ENCODE results near the gene BSG.

The BSG gene

DNA sequence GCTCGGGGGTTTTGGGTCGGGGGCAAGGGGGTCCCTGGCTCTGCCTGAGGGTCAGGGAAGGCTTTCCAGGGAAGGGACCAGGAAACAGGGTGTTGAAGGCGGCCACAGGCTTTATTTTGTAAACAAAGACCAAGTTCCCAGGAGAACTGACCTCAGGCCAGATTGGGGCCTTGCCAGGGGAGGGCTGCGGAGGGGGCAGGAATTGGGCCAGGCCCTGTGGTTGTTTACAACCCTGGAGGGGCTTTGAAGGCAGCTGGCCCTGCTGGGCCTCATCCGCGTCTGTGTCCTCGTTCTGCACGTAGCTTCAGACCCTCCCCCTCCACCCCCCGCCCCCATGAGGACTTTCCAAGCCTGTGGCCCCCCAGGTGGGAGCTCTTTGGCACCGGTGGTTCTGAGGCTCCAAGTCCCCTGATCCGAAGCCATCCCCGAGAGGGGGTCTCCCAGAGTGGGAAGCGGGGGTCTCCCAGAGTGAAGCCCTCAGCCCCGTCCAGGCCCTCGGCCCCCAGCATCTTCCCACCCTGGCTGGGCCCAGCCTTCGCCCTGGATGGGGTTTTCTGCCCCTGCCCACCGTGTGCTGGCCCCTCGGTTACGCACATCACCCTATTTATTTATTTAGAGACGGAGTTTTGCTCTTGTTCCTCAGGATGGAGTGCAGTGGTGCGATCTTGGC, 13.5 kb upstream of the BSG start:
- Histone ChIP-seq H3K27ac (ENCODE audit: extremely low read depth, low read depth, low read length) (no peak overlapping the region), H3K9me3 (ENCODE audit: control insufficient read depth, insufficient read depth, low read depth, low read length) (no peaks in the 10 kb centered on the region), H3K4me1 (ENCODE audit: control insufficient read depth, insufficient read depth, low read length) (0 out of 2 replicates have a peak, but pooled peaks cover 3% of the 10 kb centered on the region), H3K4me3 (ENCODE audit: low read depth, low read length) (no peak overlapping the region), H3K36me3 (ENCODE audit: control insufficient read depth in 2 of 2, insufficient read depth in 1 of 2, low read length in 2 of 2) (no peaks in the 10 kb centered on the region)
- no peak for TF ChIP-seq ZBTB7A (tag by site-specific recombination; IDR thresholded peaks at IDR 0.05; ENCODE audit: low read depth)
- TF ChIP-seq IKZF3 (tag by site-specific recombination; IDR thresholded peaks at IDR 0.05): no peak
- TF ChIP-seq, protein P1, sequence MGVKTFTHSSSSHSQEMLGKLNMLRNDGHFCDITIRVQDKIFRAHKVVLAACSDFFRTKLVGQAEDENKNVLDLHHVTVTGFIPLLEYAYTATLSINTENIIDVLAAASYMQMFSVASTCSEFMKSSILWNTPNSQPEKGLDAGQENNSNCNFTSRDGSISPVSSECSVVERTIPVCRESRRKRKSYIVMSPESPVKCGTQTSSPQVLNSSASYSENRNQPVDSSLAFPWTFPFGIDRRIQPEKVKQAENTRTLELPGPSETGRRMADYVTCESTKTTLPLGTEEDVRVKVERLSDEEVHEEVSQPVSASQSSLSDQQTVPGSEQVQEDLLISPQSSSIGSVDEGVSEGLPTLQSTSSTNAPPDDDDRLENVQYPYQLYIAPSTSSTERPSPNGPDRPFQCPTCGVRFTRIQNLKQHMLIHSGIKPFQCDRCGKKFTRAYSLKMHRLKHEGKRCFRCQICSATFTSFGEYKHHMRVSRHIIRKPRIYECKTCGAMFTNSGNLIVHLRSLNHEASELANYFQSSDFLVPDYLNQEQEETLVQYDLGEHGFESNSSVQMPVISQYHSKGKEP (tag by site-specific recombination; IDR thresholded peaks at IDR 0.05): no peak
- TF ChIP-seq GLIS1 (tag by site-specific recombination; IDR thresholded peaks at IDR 0.05): no peak
- no peak for TF ChIP-seq ZNF473 (tag by site-specific recombination; IDR thresholded peaks at IDR 0.05)
- no peak for TF ChIP-seq BCL11B (tag by site-specific recombination; IDR thresholded peaks at IDR 0.05; ENCODE audit: low read depth)
- no peak for TF ChIP-seq ZNF366 (tag by site-specific recombination; conservative IDR thresholded peaks at IDR 0.05)
- no peak for TF ChIP-seq ZNF184 (tag by site-specific recombination; IDR thresholded peaks at IDR 0.05)
- ChIA-PET POLR2A (no interaction called here), CTCF (no interaction called here)

GRCh38 chr19:560121-560520, 12.3 kb upstream of the BSG start:
- Histone ChIP-seq H3K27ac (ENCODE audit: extremely low read depth, low read depth, low read length) (no peak overlapping the region), H3K36me3 (ENCODE audit: control insufficient read depth in 2 of 2, insufficient read depth in 1 of 2, low read length in 2 of 2) (no peaks in the 10 kb centered on the region), H3K4me1 (ENCODE audit: control insufficient read depth, insufficient read depth, low read length) (0 out of 2 replicates have a peak, but pooled peaks cover 3% of the 10 kb centered on the region), H3K9me3 (ENCODE audit: control insufficient read depth, insufficient read depth, low read depth, low read length) (no peaks in the 10 kb centered on the region), H3K4me3 (ENCODE audit: low read depth, low read length) (no peak overlapping the region)
- TF ChIP-seq, protein P2, sequence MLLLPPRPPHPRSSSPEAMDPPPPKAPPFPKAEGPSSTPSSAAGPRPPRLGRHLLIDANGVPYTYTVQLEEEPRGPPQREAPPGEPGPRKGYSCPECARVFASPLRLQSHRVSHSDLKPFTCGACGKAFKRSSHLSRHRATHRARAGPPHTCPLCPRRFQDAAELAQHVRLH (tag by site-specific recombination; IDR thresholded peaks at IDR 0.05): no peak
- TF ChIP-seq ZSCAN30 (tag by site-specific recombination; IDR thresholded peaks at IDR 0.05): no peak
- no peak for TF ChIP-seq ZNF626 (tag by site-specific recombination; IDR thresholded peaks at IDR 0.05)
- TF ChIP-seq ZNF138 (tag by site-specific recombination; IDR thresholded peaks at IDR 0.05; ENCODE audit: borderline replicate concordance): no peak
- no peak for TF ChIP-seq SP3 (tag by site-specific recombination; IDR thresholded peaks at IDR 0.05)
- TF ChIP-seq ZFP41 (tag by site-specific recombination; IDR thresholded peaks at IDR 0.05; ENCODE audit: borderline replicate concordance): no peak
- POLR2A ChIA-PET: no interaction called here
- CTCF ChIA-PET: interaction anchor here (0.5 kb wide), 1 partner anchor 25 kb away, joined by 3 read pairs; no protein-coding TSS in a partner anchor

DNA sequence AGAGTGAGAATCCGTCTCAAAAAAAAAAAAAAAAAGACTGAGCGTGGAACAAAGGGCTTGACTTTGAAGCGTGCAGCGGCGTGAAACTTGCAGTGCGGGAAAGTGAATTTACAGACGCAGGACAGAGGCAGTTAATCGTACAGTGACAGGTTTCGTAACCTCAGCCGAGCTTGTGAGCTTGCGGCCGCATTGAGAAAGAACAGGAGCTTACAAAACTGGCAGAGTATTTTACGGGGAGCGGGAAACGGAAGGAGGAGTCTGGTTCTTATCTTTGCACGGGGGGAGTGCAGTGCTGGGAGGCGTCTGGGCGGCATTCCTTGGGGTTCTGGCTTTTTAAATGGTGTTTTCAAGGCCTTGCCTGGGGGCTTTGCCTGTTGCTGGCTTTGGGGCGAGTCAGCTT, 6.0 kb upstream of the BSG start:
- Histone ChIP-seq H3K9me3 (ENCODE audit: control insufficient read depth, insufficient read depth, low read depth, low read length) (no peaks in the 10 kb centered on the region), H3K4me3 (ENCODE audit: low read depth, low read length) (no peak overlapping the region), H3K36me3 (ENCODE audit: control insufficient read depth in 2 of 2, insufficient read depth in 1 of 2, low read length in 2 of 2) (no peaks in the 10 kb centered on the region), H3K27ac (ENCODE audit: extremely low read depth, low read depth, low read length) (no peak overlapping the region), H3K4me1 (ENCODE audit: control insufficient read depth, insufficient read depth, low read length) (no peaks in the 10 kb centered on the region)
- CTCF ChIA-PET: interaction anchor here (0.5 kb wide), 1 partner anchor 12 kb away, joined by 3 read pairs; no protein-coding TSS in a partner anchor
- POLR2A ChIA-PET: no interaction called here
- no peak for TF ChIP-seq ZNF174 (tag by site-specific recombination; IDR thresholded peaks at IDR 0.05)
- TF ChIP-seq BCL11B (tag by site-specific recombination; IDR thresholded peaks at IDR 0.05; ENCODE audit: low read depth): no peak
- TF ChIP-seq ZNF324 (tag by site-specific recombination; IDR thresholded peaks at IDR 0.05): no peak
- TF ChIP-seq ZNF416 (tag by site-specific recombination; IDR thresholded peaks at IDR 0.05): no peak
- TF ChIP-seq ZNF654 (tag by site-specific recombination; IDR thresholded peaks at IDR 0.05; ENCODE audit: low read depth): no peak
- no peak for TF ChIP-seq AEBP2 (tag by site-specific recombination; IDR thresholded peaks at IDR 0.05; ENCODE audit: borderline replicate concordance)
- no peak for TF ChIP-seq ZFP41 (tag by site-specific recombination; IDR thresholded peaks at IDR 0.05; ENCODE audit: borderline replicate concordance)
- no peak for TF ChIP-seq ZNF23 (tag by site-specific recombination; IDR thresholded peaks at IDR 0.05; ENCODE audit: borderline replicate concordance)
- no peak for TF ChIP-seq ZFP37 (tag by site-specific recombination; IDR thresholded peaks at IDR 0.05)
- no peak for TF ChIP-seq ZNF76 (tag by site-specific recombination; IDR thresholded peaks at IDR 0.05; ENCODE audit: borderline replicate concordance, low read depth)
- TF ChIP-seq ZNF302 (tag by site-specific recombination; IDR thresholded peaks at IDR 0.05; ENCODE audit: low read depth): no peak
- TF ChIP-seq, protein P2 (tag by site-specific recombination; IDR thresholded peaks at IDR 0.05): no peak
- no peak for TF ChIP-seq ZNF449 (tag by site-specific recombination; IDR thresholded peaks at IDR 0.05)
- TF ChIP-seq ZNF701 (tag by site-specific recombination; IDR thresholded peaks at IDR 0.05): no peak
- TF ChIP-seq ZNF169 (tag by site-specific recombination; IDR thresholded peaks at IDR 0.05): no peak
- TF ChIP-seq KLF16 (tag by site-specific recombination; IDR thresholded peaks at IDR 0.05): no peak
- no peak for TF ChIP-seq ZNF184 (tag by site-specific recombination; IDR thresholded peaks at IDR 0.05)
